Measurements from ENCODE around the gene LAMC1. TPM values are rescaled to one million over a fixed set of nuclear protein-coding genes. Genes with fewer than 3 reads are reported as not detected.

The LAMC1 gene
- total and polyA plus RNA-seq, 2 donors (not counting 1 experiment from before 2014, with no cell fraction given) = 408 to 604 TPM

DNA sequence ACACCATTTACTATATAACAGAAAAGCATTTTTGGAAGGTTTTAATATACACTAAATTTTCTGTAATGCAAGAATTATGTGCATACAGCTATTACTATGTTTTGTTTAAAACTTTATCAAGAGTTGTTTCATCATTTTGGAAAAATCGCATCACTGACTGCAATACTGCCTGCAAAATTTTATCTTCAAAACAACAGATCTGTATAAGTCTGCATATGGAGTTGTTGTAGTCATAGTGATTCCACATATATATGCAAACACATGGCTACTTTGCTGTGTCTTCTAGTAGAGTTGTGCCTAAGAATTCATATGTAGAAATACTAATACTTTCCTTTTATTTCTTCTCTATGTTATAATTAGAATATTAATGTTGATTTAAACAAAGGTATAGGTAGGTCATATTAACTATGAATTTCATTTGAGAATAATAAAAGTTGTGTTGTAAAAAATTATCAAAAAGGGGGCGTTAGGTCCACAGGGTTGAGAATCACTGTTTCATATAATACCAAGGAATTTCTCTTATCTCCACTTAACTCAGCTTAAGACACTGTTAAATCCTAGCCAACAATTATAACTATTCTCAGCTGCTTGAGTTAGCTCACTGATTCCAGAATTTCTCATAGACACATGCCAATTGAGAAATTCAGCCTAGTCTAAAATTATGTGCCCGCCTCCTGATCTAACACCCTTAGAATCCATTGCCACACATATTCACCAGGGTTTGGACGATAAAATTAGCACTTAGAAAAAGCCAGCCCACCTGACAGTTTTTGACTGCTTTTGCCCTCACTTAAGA lies 22.9 kb upstream of the LAMC1 start:
- H3K9ac ChIP-seq (ENCODE audit: insufficient read depth, low read length) = no peak overlapping the region
- peak in 1 of 2 donors; percentile 7 for DNase-seq (ENCODE audit: low read depth in 2 of 2)
- no peaks in the 10 kb centered on the region for H4K20me1 ChIP-seq (ENCODE audit: control insufficient read depth, extremely low read depth, insufficient read depth, low read length)
- H3K36me3 ChIP-seq (ENCODE audit: control insufficient read depth, insufficient read depth, low read length) = no peaks in the 10 kb centered on the region
- no peak overlapping the region for H2AFZ ChIP-seq (ENCODE audit: low read length)
- H3K4me2 ChIP-seq (ENCODE audit: extremely low read depth, insufficient read depth, low read length) = no peak overlapping the region
- no peaks in the 10 kb centered on the region for H3K9me3 ChIP-seq (ENCODE audit: control insufficient read depth, insufficient read depth, low read depth, low read length)
- no peaks in the 10 kb centered on the region for H3K79me2 ChIP-seq (ENCODE audit: control insufficient read depth, insufficient read depth, low read length)
- no peaks in the 10 kb centered on the region for H3K27me3 ChIP-seq (ENCODE audit: control insufficient read depth, insufficient read depth, low read length)
- no peak for TF ChIP-seq EZH2 (IDR thresholded peaks at IDR 0.05; ENCODE audit: low read length, missing control alignments)
- TF ChIP-seq, protein P1, sequence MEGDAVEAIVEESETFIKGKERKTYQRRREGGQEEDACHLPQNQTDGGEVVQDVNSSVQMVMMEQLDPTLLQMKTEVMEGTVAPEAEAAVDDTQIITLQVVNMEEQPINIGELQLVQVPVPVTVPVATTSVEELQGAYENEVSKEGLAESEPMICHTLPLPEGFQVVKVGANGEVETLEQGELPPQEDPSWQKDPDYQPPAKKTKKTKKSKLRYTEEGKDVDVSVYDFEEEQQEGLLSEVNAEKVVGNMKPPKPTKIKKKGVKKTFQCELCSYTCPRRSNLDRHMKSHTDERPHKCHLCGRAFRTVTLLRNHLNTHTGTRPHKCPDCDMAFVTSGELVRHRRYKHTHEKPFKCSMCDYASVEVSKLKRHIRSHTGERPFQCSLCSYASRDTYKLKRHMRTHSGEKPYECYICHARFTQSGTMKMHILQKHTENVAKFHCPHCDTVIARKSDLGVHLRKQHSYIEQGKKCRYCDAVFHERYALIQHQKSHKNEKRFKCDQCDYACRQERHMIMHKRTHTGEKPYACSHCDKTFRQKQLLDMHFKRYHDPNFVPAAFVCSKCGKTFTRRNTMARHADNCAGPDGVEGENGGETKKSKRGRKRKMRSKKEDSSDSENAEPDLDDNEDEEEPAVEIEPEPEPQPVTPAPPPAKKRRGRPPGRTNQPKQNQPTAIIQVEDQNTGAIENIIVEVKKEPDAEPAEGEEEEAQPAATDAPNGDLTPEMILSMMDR (conservative IDR thresholded peaks at IDR 0.05 in 1 of 2, IDR thresholded peaks at IDR 0.05 in 1 of 2; ENCODE audit: low read depth in 1 of 2, low read length in 2 of 2) = no peak
- no peak overlapping the region for H3K27ac ChIP-seq (ENCODE audit: insufficient read depth, low read length)
- H3K4me3 ChIP-seq (replicated peaks in 1 of 4; ENCODE audit: control extremely low read depth in 1 of 4, insufficient read depth in 1 of 4, low read depth in 3 of 4, low read length in 4 of 4) = no peak overlapping the region
- H3K4me1 ChIP-seq (ENCODE audit: control insufficient read depth, extremely low read depth, insufficient read depth, low read length) = peaks cover 3% of the 10 kb centered on the region

DNA sequence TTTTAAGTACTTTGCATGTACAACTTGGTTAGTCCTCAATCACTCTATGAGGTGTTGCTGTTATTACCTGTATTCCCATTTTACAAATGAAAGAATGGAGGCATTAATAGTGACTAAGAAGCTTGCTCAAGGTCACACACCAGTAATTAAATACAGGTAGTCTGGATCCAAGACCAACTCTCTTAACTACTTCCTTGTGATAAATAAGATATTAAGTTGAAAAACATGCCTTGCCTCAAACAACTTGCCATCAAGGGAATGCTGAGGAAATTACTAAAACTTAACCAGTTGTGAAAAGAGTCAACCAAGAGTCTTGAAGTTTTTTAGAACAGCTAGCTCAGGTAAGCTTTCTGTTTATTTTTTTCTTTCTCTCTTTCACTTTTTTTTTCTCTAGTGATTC lies 21.0 kb upstream of the LAMC1 start:
- no peaks in the 10 kb centered on the region for H3K36me3 ChIP-seq (ENCODE audit: control insufficient read depth, insufficient read depth, low read length)
- DNase-seq (ENCODE audit: low read depth in 2 of 2) = no peak
- TF ChIP-seq, protein P1 (conservative IDR thresholded peaks at IDR 0.05 in 1 of 2, IDR thresholded peaks at IDR 0.05 in 1 of 2; ENCODE audit: low read depth in 1 of 2, low read length in 2 of 2) = no peak
- no peak for TF ChIP-seq EZH2 (IDR thresholded peaks at IDR 0.05; ENCODE audit: low read length, missing control alignments)
- H3K9ac ChIP-seq (ENCODE audit: insufficient read depth, low read length) = no peak overlapping the region
- H3K4me2 ChIP-seq (ENCODE audit: extremely low read depth, insufficient read depth, low read length) = no peak overlapping the region
- no peaks in the 10 kb centered on the region for H4K20me1 ChIP-seq (ENCODE audit: control insufficient read depth, extremely low read depth, insufficient read depth, low read length)
- no peaks in the 10 kb centered on the region for H3K9me3 ChIP-seq (ENCODE audit: control insufficient read depth, insufficient read depth, low read depth, low read length)
- H3K79me2 ChIP-seq (ENCODE audit: control insufficient read depth, insufficient read depth, low read length) = no peaks in the 10 kb centered on the region
- no peaks in the 10 kb centered on the region for H3K27me3 ChIP-seq (ENCODE audit: control insufficient read depth, insufficient read depth, low read length)
- H3K4me1 ChIP-seq (ENCODE audit: control insufficient read depth, extremely low read depth, insufficient read depth, low read length) = peaks cover 3% of the 10 kb centered on the region
- H2AFZ ChIP-seq (ENCODE audit: low read length) = no peak overlapping the region
- H3K27ac ChIP-seq (ENCODE audit: insufficient read depth, low read length) = no peak overlapping the region
- no peak overlapping the region for H3K4me3 ChIP-seq (replicated peaks in 1 of 4; ENCODE audit: control extremely low read depth in 1 of 4, insufficient read depth in 1 of 4, low read depth in 3 of 4, low read length in 4 of 4)

DNA sequence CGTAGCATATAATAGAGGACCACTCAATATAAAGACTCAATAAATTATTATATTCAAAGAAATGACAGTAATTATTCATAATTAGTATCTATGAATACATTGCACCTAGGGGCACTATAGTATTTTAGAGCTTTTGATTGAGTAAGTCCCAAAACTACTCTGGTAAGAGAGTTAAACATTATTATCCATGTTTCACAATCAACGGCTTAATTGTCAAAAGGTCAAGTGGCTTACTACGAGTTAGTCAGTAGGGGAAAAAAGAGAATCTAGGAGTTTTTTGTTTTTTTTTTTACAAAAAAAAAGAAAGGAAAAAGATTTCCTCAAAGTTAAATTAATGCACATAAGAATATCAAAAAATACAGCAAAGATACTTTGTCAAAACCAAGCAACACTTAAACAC lies 20.4 kb upstream of the LAMC1 start:
- Histone ChIP-seq H2AFZ (ENCODE audit: low read length) (no peak overlapping the region), H3K9ac (ENCODE audit: insufficient read depth, low read length) (no peak overlapping the region), H3K27me3 (ENCODE audit: control insufficient read depth, insufficient read depth, low read length) (no peaks in the 10 kb centered on the region), H3K4me1 (ENCODE audit: control insufficient read depth, extremely low read depth, insufficient read depth, low read length) (peaks cover 3% of the 10 kb centered on the region), H3K36me3 (ENCODE audit: control insufficient read depth, insufficient read depth, low read length) (no peaks in the 10 kb centered on the region), H3K79me2 (ENCODE audit: control insufficient read depth, insufficient read depth, low read length) (no peaks in the 10 kb centered on the region), H3K27ac (ENCODE audit: insufficient read depth, low read length) (no peak overlapping the region), H4K20me1 (ENCODE audit: control insufficient read depth, extremely low read depth, insufficient read depth, low read length) (no peaks in the 10 kb centered on the region), H3K4me2 (ENCODE audit: extremely low read depth, insufficient read depth, low read length) (peak overlapping the region; percentile 37), H3K9me3 (ENCODE audit: control insufficient read depth, insufficient read depth, low read depth, low read length) (no peaks in the 10 kb centered on the region), H3K4me3 (replicated peaks in 1 of 4; ENCODE audit: control extremely low read depth in 1 of 4, insufficient read depth in 1 of 4, low read depth in 3 of 4, low read length in 4 of 4) (no peak overlapping the region)
- peak; percentile 25 to 64 for DNase-seq (ENCODE audit: low read depth in 2 of 2)
- TF ChIP-seq, protein P1 (conservative IDR thresholded peaks at IDR 0.05 in 1 of 2, IDR thresholded peaks at IDR 0.05 in 1 of 2; ENCODE audit: low read depth in 1 of 2, low read length in 2 of 2) = no peak

Measured in fibroblast of lung (primary cell).